H1 (cell line): ENCODE data around the gene BLOC1S1.

Source experiments
- CTCF ChIP-seq, 3 experiments: IDR thresholded peaks; 1 replicate in 2 of 3; 2 replicates in 1 of 3; pipeline versions ENCODE4 v1.5.1 to v1.6.1; 2011; ENCODE audit warnings: low read length in 3 of 3, mild to moderate bottlenecking in 3 of 3, inconsistent platforms in 2 of 3, low read depth in 1 of 3, moderate library complexity in 1 of 3; ENCODE audit not compliant: insufficient read depth in 1 of 3; ENCODE audit errors: control extremely low read depth in 1 of 3
- EGR1 ChIP-seq: IDR thresholded peaks from 2 replicates; pipeline ENCODE4 v1.6.1; 2011; ENCODE audit warnings: low read depth, low read length, borderline replicate concordance
- POLR2AphosphoS5 ChIP-seq: IDR thresholded peaks from 2 replicates; pipeline ENCODE4 v1.6.1; 2011; ENCODE audit warnings: low read depth, low read length
- SP1 ChIP-seq: IDR thresholded peaks from 2 replicates; pipeline ENCODE4 v1.6.1; 2011; ENCODE audit warnings: low read depth, low read length

- no peak for TF ChIP-seq CTCF (IDR thresholded peaks at IDR 0.05; ENCODE audit: control extremely low read depth in 1 of 3, insufficient read depth in 1 of 3, low read depth in 1 of 3, low read length in 3 of 3)
- TF ChIP-seq SP1, result no peak
- TF ChIP-seq EGR1, result no peak
- TF ChIP-seq POLR2AphosphoS5, result no peak
Measured at GRCh38 chr12:55734595-55734994, 18.7 kb downstream of the BLOC1S1 start.
